Panc1 (cell line): Measurements from ENCODE around the gene NTNG2.

Experiments used
- REST ChIP-seq, 2 experiments: IDR thresholded peaks; 2 replicates each; pipeline ENCODE4 v1.6.1; 2011 to 2012; ENCODE audit warnings: low read depth in 2 of 2, control low read depth in 1 of 2, low read length in 1 of 2, mild to moderate bottlenecking in 1 of 2, moderate library complexity in 1 of 2; ENCODE audit not compliant: insufficient read depth in 1 of 2
- TF ChIP-seq, protein P1 (sequence below): fragments of 450-650 bp; IDR thresholded peaks from 2 replicates; pipeline ENCODE4 v1.5.1; 2017; ENCODE audit warnings: mild to moderate bottlenecking

DNA sequence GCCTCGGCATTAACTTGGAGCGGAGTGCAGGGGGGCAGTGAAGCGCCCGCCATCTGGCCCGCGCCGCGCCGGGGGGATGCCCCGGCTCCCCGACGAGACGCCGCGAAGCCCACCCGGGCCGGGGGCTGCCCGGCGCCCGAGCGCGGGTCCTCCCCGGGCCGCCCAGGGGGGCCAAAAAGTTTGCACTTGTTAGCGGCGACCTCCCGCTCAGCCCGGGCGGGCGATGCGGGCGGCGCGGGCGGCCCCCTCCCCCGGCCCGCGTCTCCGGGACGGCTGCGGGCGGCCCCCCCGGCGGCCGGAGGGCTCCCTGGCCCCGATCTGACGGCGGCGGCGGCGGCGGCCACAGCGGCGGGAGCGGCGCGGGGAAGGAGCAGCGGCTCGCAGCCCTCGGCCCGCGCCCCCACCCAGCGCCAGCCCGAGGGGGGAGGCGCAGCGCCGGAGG lies at the start of gene NTNG2:
- TF ChIP-seq, protein P1, sequence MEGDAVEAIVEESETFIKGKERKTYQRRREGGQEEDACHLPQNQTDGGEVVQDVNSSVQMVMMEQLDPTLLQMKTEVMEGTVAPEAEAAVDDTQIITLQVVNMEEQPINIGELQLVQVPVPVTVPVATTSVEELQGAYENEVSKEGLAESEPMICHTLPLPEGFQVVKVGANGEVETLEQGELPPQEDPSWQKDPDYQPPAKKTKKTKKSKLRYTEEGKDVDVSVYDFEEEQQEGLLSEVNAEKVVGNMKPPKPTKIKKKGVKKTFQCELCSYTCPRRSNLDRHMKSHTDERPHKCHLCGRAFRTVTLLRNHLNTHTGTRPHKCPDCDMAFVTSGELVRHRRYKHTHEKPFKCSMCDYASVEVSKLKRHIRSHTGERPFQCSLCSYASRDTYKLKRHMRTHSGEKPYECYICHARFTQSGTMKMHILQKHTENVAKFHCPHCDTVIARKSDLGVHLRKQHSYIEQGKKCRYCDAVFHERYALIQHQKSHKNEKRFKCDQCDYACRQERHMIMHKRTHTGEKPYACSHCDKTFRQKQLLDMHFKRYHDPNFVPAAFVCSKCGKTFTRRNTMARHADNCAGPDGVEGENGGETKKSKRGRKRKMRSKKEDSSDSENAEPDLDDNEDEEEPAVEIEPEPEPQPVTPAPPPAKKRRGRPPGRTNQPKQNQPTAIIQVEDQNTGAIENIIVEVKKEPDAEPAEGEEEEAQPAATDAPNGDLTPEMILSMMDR, result no peak
- no peak for TF ChIP-seq REST (IDR thresholded peaks at IDR 0.05; ENCODE audit: insufficient read depth in 1 of 2, low read depth in 2 of 2, low read length in 1 of 2)
